ENCODE results near the gene TSPEAR. TPM values are rescaled to one million over a fixed set of nuclear protein-coding genes. Genes with fewer than 3 reads are reported as not detected.

The TSPEAR gene
- total and polyA plus RNA-seq, 2 of the 13 experiments (the other 11 are each of a cell fraction or from before 2014, with no cell fraction given), result 0.07 to 0.32 TPM

DNA sequence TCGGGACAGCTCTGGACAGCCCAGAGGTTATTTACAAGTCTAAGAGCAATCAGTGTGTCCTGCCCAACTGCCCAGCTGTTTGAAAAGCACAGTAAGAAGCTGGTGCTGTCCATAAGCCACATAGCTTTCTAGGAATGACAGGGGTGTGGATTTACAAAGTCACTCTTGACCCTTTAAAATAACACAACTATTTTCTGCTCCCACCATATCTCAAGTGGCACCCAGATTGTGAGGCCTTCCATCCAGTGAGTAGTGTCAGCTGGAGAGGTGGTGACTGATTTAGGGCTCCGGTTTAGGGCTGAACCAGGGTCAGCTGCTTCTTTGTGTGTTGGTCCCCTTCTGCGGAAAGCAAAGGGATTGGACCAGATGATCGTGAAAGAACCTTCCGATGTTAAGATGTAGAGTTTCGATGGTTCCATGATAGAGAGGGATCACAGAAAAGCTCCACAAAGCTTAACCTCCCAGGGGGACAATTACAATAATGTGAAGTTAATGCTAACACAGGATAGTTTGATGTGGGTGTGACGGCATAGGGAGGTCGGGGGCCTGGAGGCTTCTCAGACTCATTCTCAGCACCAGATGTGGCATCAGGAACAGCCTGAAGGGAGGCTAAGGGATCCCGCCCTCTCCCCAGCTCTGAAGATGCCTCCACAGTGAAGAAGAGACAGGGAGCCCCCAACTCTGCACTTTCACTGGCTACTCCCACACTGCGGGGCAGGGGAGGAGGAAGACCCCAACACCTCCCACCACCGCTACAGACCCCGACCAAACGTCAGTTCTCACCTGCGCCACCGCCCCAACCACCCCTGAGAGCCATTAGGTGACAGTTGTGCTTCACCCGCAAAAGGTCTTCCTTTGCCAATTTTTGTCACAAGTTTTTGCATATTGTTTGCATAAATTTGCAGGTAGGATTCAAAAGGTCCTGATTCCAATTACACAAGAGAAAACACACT lies 215.5 kb downstream of the TSPEAR start:
- DNase-seq (ENCODE audit: low spot score) (no peak), ATAC-seq (no peak), FAIRE-seq (no peak)
- intact Hi-C loops (cut with micrococcal nuclease; ENCODE audit: unreplicated experiment) (no loop called here), in situ Hi-C loops (cut with HindIII; ENCODE audit: extremely low pct_ligation_motif_present, low pct_unique_long_range_greater_than_20kb) (no loop called here)
- Histone ChIP-seq H3K27ac (ENCODE audit: extremely low read length, insufficient read depth, low read length) (no peak overlapping the region), H3K4me2 (ENCODE audit: low read depth, low read length) (no peak overlapping the region), H3K4me1 (ENCODE audit: insufficient read depth, low read length) (peaks cover 37% of the 10 kb centered on the region), H3K4me3 (replicated peaks in 1 of 3; ENCODE audit: insufficient read depth in 1 of 3, low read depth in 2 of 3, low read length in 3 of 3) (no peak overlapping the region), H3K36me3 (replicated peaks in 1 of 2; ENCODE audit: control insufficient read depth in 1 of 2, insufficient read depth in 2 of 2, low read length in 2 of 2) (peaks cover 2 to 11% of the 10 kb centered on the region in 2 experiments; a peak in 4 of 5 replicates), H2AFZ (ENCODE audit: low read length) (no peak overlapping the region), H3K9ac (ENCODE audit: insufficient read depth, low read depth, low read length) (no peak overlapping the region), H4K20me1 (ENCODE audit: insufficient read depth, low read length) (no peaks in the 10 kb centered on the region), H3K9me3 (ENCODE audit: low read length) (peaks cover 19% of the 10 kb centered on the region), H3K27me3 (ENCODE audit: control insufficient read depth in 1 of 2, insufficient read depth in 2 of 2, low read length in 2 of 2) (no peaks in the 10 kb centered on the region), H3K79me2 (ENCODE audit: insufficient read depth, low read length) (no peaks in the 10 kb centered on the region)
- no TSS peak for BruUV-seq (replicated peaks)
- POLR2A ChIA-PET, result interaction anchor here (0.9 to 3.8 kb wide), 4 partner anchors 10 to 21 kb away, joined by 3 to 28 read pairs (median 8); no protein-coding TSS in a partner anchor
- CTCF ChIA-PET (ENCODE audit: low intra/inter-chr PET ratio, low total read pairs), result no interaction called here
- WGBS (ENCODE audit: low lambda C conversion rate), result 97% methylated on average over 15 of the region's 16 CpGs
- TF ChIP-seq AGO1 (IDR thresholded peaks at IDR 0.05; ENCODE audit: low read depth, low read length, poor library complexity, severe bottlenecking) (peak; percentile 59), ZNF615 (CRISPR knock-in tag; IDR thresholded peaks at IDR 0.05; ENCODE audit: borderline replicate concordance) (no peak)

DNA sequence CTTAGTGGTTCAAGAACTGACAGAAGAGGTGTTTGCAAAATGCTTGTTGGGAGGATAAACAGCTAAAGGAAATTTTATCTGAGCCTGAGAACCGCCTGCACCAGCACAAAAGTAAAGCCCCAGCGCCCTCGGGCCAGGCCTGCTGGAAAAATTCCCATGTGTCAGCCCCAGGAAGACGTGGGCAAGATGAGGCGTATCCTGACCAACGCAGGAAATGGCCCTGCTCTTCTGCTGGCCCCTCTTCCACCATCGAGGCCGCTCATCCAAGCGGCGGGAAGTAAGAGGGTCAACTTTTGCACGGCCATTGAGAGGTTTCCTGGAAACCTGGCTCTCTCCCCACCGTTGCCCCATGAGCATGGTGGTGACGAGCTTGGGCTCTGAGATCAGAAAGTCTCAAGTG lies 216.4 kb downstream of the TSPEAR start:
- ATAC-seq, result no peak
- no peak overlapping the region for H3K27ac ChIP-seq (ENCODE audit: extremely low read length, insufficient read depth, low read length)
- intact Hi-C loops (cut with micrococcal nuclease; ENCODE audit: unreplicated experiment) (no loop called here), in situ Hi-C loops (cut with HindIII; ENCODE audit: extremely low pct_ligation_motif_present, low pct_unique_long_range_greater_than_20kb) (no loop called here)
- CTCF ChIA-PET (ENCODE audit: low intra/inter-chr PET ratio, low total read pairs), result no interaction called here
- no peak for FAIRE-seq
- no TSS peak for BruUV-seq (replicated peaks)
- H3K9ac ChIP-seq (ENCODE audit: insufficient read depth, low read depth, low read length), result no peak overlapping the region
- POLR2A ChIA-PET, result interaction anchor here (2.9 to 3.8 kb wide), 2 partner anchors 11 to 12 kb away, joined by 12 to 28 read pairs; no protein-coding TSS in a partner anchor
- H4K20me1 ChIP-seq (ENCODE audit: insufficient read depth, low read length), result no peaks in the 10 kb centered on the region
- no peak overlapping the region for H3K4me2 ChIP-seq (ENCODE audit: low read depth, low read length)
- peaks cover 19% of the 10 kb centered on the region for H3K9me3 ChIP-seq (ENCODE audit: low read length)
- DNase-seq (ENCODE audit: low spot score), result no peak
- H3K4me3 ChIP-seq (replicated peaks in 1 of 3; ENCODE audit: insufficient read depth in 1 of 3, low read depth in 2 of 3, low read length in 3 of 3), result no peak overlapping the region
- TF ChIP-seq AGO2 (optimal IDR thresholded peaks at IDR 0.05; ENCODE audit: low read depth, low read length) (peak; percentile 34), ZNF180 (CRISPR knock-in tag; IDR thresholded peaks at IDR 0.05; ENCODE audit: borderline replicate concordance, low read depth) (no peak), PAWR (CRISPR knock-in tag; IDR thresholded peaks at IDR 0.05; ENCODE audit: borderline replicate concordance) (no peak), RBFOX2 (IDR thresholded peaks at IDR 0.05; ENCODE audit: low read depth, low read length) (peak; percentile 23; the same call in 1 of the 2 replicates)
- TF ChIP-seq, protein P1, sequence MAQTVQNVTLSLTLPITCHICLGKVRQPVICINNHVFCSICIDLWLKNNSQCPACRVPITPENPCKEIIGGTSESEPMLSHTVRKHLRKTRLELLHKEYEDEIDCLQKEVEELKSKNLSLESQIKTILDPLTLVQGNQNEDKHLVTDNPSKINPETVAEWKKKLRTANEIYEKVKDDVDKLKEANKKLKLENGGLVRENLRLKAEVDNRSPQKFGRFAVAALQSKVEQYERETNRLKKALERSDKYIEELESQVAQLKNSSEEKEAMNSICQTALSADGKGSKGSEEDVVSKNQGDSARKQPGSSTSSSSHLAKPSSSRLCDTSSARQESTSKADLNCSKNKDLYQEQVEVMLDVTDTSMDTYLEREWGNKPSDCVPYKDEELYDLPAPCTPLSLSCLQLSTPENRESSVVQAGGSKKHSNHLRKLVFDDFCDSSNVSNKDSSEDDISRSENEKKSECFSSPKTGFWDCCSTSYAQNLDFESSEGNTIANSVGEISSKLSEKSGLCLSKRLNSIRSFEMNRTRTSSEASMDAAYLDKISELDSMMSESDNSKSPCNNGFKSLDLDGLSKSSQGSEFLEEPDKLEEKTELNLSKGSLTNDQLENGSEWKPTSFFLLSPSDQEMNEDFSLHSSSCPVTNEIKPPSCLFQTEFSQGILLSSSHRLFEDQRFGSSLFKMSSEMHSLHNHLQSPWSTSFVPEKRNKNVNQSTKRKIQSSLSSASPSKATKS (CRISPR knock-in tag; IDR thresholded peaks at IDR 0.05), result no peak
- WGBS (ENCODE audit: low lambda C conversion rate), result 95% methylated on average over 12 of the region's 13 CpGs
- peaks cover 4 to 17% of the 10 kb centered on the region in 2 experiments; a peak in 4 of 5 replicates for H3K36me3 ChIP-seq (replicated peaks in 1 of 2; ENCODE audit: control insufficient read depth in 1 of 2, insufficient read depth in 2 of 2, low read length in 2 of 2)
- H3K79me2 ChIP-seq (ENCODE audit: insufficient read depth, low read length), result no peaks in the 10 kb centered on the region
- H3K27me3 ChIP-seq (ENCODE audit: control insufficient read depth in 1 of 2, insufficient read depth in 2 of 2, low read length in 2 of 2), result no peaks in the 10 kb centered on the region
- peaks cover 37% of the 10 kb centered on the region for H3K4me1 ChIP-seq (ENCODE audit: insufficient read depth, low read length)
- H2AFZ ChIP-seq (ENCODE audit: low read length), result no peak overlapping the region
